GM23338 (cell line): ENCODE results near the gene IMP3. TPM values are rescaled to one million over a fixed set of nuclear protein-coding genes. Genes with fewer than 3 reads are reported as not detected.

Source experiments
- ATAC-seq: fragments of 200-7000 bp; cut with Tn5 transposase; 3 replicates; pipeline ENCODE4 v1.9.1; 2020
- DNase-seq: peaks from one replicate; pipeline ENCODE4 v3.0.0-alpha.2; 2015; ENCODE audit warnings: low spot score
- H2AFZ ChIP-seq: fragments of 200-600 bp; sonication (generic); 2 replicates; pipeline ENCODE4 v1.8.0; 2016; ENCODE audit warnings: antibody characterized with exemption, mild to moderate bottlenecking, moderate library complexity
- H3F3A ChIP-seq: fragments of 200-600 bp; sonication (generic); replicated peaks from 2 replicates; pipeline ENCODE4 v1.8.0; 2017; ENCODE audit warnings: antibody characterized with exemption, mixed run types, low read depth
- H3K27ac ChIP-seq: fragments of 200-600 bp; sonication (generic); 2 replicates; pipeline ENCODE4 v1.6.1; 2016; ENCODE audit warnings: low read depth
- H3K27me3 ChIP-seq: fragments of 200-600 bp; sonication (generic); 2 replicates; pipeline ENCODE4 v1.8.0; 2016; ENCODE audit warnings: mild to moderate bottlenecking, mixed run types, moderate library complexity; ENCODE audit not compliant: insufficient read depth
- H3K36me3 ChIP-seq: fragments of 200-600 bp; sonication (generic); 2 replicates; pipeline ENCODE4 v1.8.0; 2016; ENCODE audit warnings: mild to moderate bottlenecking; ENCODE audit not compliant: insufficient read depth
- H3K4me1 ChIP-seq: fragments of 200-600 bp; sonication (generic); 2 replicates; pipeline ENCODE4 v1.8.0; 2016; ENCODE audit warnings: mild to moderate bottlenecking, moderate library complexity; ENCODE audit not compliant: insufficient read depth
- H3K4me2 ChIP-seq: fragments of 200-600 bp; sonication (generic); 2 replicates; pipeline ENCODE4 v1.7.1; 2017; ENCODE audit warnings: mixed run types
- H3K4me3 ChIP-seq: fragments of 200-600 bp; sonication (generic); 2 replicates; pipeline ENCODE4 v1.6.1; 2016; ENCODE audit warnings: mixed run types
- H3K79me2 ChIP-seq: fragments of 200-600 bp; sonication (generic); replicated peaks from 2 replicates; pipeline ENCODE4 v1.8.0; 2017; ENCODE audit warnings: mild to moderate bottlenecking; ENCODE audit not compliant: insufficient read depth
- H3K9me2 ChIP-seq: fragments of 200-600 bp; sonication (generic); 2 replicates; pipeline ENCODE4 v1.8.0; 2017; ENCODE audit not compliant: insufficient read depth
- H4K20me1 ChIP-seq: fragments of 200-600 bp; sonication (generic); replicated peaks from 2 replicates; pipeline ENCODE4 v1.8.0; 2017; ENCODE audit warnings: mild to moderate bottlenecking; ENCODE audit not compliant: insufficient read depth
- H3K27ac Mint-ChIP-seq: 2 replicates; pipeline ENCODE4 v1.8.0; 2020; ENCODE audit warnings: inconsistent platforms, mild to moderate bottlenecking, moderate library complexity, mixed read lengths
- H3K27me3 Mint-ChIP-seq: 3 replicates; pipeline ENCODE4 v1.8.0; 2022; ENCODE audit warnings: low read depth, mild to moderate bottlenecking, moderate library complexity, mixed read lengths, inconsistent platforms; ENCODE audit not compliant: insufficient read depth, poor library complexity
- H3K36me3 Mint-ChIP-seq: 3 replicates; pipeline ENCODE4 v1.8.0; 2021; ENCODE audit warnings: low read depth, mild to moderate bottlenecking, inconsistent platforms, moderate library complexity, mixed read lengths
- H3K4me1 Mint-ChIP-seq: 3 replicates; pipeline ENCODE4 v1.8.0; 2020; ENCODE audit warnings: mild to moderate bottlenecking, inconsistent platforms, mixed read lengths
- H3K4me3 Mint-ChIP-seq: 3 replicates; pipeline ENCODE4 v1.8.0; 2021; ENCODE audit warnings: moderate library complexity, mild to moderate bottlenecking, inconsistent platforms, mixed read lengths
- H3K9me3 Mint-ChIP-seq: 3 replicates; pipeline ENCODE4 v1.8.0; 2020; ENCODE audit warnings: moderate library complexity, mild to moderate bottlenecking, inconsistent platforms, mixed read lengths
- ETS1 ChIP-seq: IDR thresholded peaks from 2 replicates; pipeline ENCODE4 v1.6.1; 2016; ENCODE audit warnings: antibody characterized with exemption
- EZH2phosphoT487 ChIP-seq: fragments of 200-600 bp; sonication (generic); IDR thresholded peaks from one replicate; pipeline ENCODE4 v1.8.1; 2018; ENCODE audit warnings: antibody characterized with exemption; ENCODE audit not compliant: unreplicated experiment
- JUNB ChIP-seq: IDR thresholded peaks from one replicate; pipeline ENCODE4 v1.6.1; 2016; ENCODE audit warnings: antibody characterized with exemption; ENCODE audit not compliant: unreplicated experiment
- NANOG ChIP-seq: IDR thresholded peaks from 2 replicates; pipeline ENCODE4 v1.6.1; 2016; ENCODE audit warnings: antibody characterized with exemption, borderline replicate concordance
- POLR2AphosphoS5 ChIP-seq: IDR thresholded peaks from 2 replicates; pipeline ENCODE4 v1.6.1; 2016; ENCODE audit warnings: antibody characterized with exemption, low read depth
- REST ChIP-seq: IDR thresholded peaks from one replicate; pipeline ENCODE4 v1.6.1; 2018; ENCODE audit warnings: antibody characterized with exemption; ENCODE audit not compliant: unreplicated experiment
- STAT1 ChIP-seq: IDR thresholded peaks from one replicate; pipeline ENCODE4 v1.6.1; 2016; ENCODE audit warnings: antibody characterized with exemption; ENCODE audit not compliant: unreplicated experiment
- ZNF114 ChIP-seq: fragments of 250-450 bp; sonication (Bioruptor Pico); IDR thresholded peaks from 2 replicates; pipeline ENCODE4 v1.5.0; 2020; ENCODE audit warnings: mild to moderate bottlenecking, moderate library complexity
- ZNF331 ChIP-seq: fragments of 250-450 bp; sonication (Bioruptor Pico); IDR thresholded peaks from 2 replicates; pipeline ENCODE4 v1.5.0; 2020; ENCODE audit warnings: low read depth, mild to moderate bottlenecking, moderate library complexity
- ZNF462 ChIP-seq: fragments of 250-450 bp; sonication (Bioruptor Pico); IDR thresholded peaks from 2 replicates; pipeline ENCODE4 v1.5.0; 2020; ENCODE audit warnings: mild to moderate bottlenecking, moderate library complexity
- polyA plus RNA-seq: library from polyadenylated mRNA; unstranded; fragments of >200 nt; fragmentation: Nextera tagmentation; extraction: Ambion mirVana; gene quantifications from 2 replicates; pipeline ENCODE4 v1.2.1, GENCODE V29; 2016
- total RNA-seq: library from RNA; depleted of rRNA; stranded (reverse); fragments of >200 nt; shearing (Covaris generic); gene quantifications from 2 replicates; pipeline ENCODE4 v1.2.3, GENCODE V29; 2014

IMP3 gene
- total and polyA plus RNA-seq, 2 experiments from 2014 or later, result 210 to 319 TPM

GRCh38 chr15:75649848-75650247 lies 9.8 kb upstream of the IMP3 start:
- Histone ChIP-seq H2AFZ (no peak overlapping the region), H3K4me3 (no peak overlapping the region; the same call in 1 of the 2 replicates), H3K36me3 (no peaks in the 10 kb centered on the region; the same call in 1 of the 2 replicates), H4K20me1 (peaks cover 12% of the 10 kb centered on the region; the same call in 1 of the 2 replicates), H3K79me2 (peaks cover 52% of the 10 kb centered on the region), H3K9me2 (no peaks in the 10 kb centered on the region), H3K27ac (no peak overlapping the region), H3F3A (peaks cover 29% of the 10 kb centered on the region), H3K27me3 (peaks cover 17% of the 10 kb centered on the region), H3K4me1 (peaks cover 27% of the 10 kb centered on the region), H3K4me2 (peak overlapping the region; percentile 99; the same call in 1 of the 2 replicates)
- H3K4me1 Mint-ChIP-seq, result peaks cover 59% of the 10 kb centered on the region
- H3K9me3 Mint-ChIP-seq, result no peaks in the 10 kb centered on the region
- ATAC-seq (no peak), DNase-seq (no peak)
- peak overlapping the region; percentile 96 for H3K4me3 Mint-ChIP-seq
- no peak for TF ChIP-seq ETS1
- H3K27me3 Mint-ChIP-seq, result peaks cover 42% of the 10 kb centered on the region
- no peak overlapping the region for H3K27ac Mint-ChIP-seq
- H3K36me3 Mint-ChIP-seq, result peaks cover 28% of the 10 kb centered on the region

- Histone ChIP-seq H3K4me3 (peak overlapping the region; percentile 96), H3K9me2 (no peaks in the 10 kb centered on the region), H3K27ac (no peak overlapping the region; the same call in 1 of the 2 replicates), H3F3A (peaks cover 29% of the 10 kb centered on the region), H4K20me1 (peaks cover 12% of the 10 kb centered on the region; the same call in 1 of the 2 replicates), H3K27me3 (peaks cover 17% of the 10 kb centered on the region), H3K36me3 (no peaks in the 10 kb centered on the region; the same call in 1 of the 2 replicates), H3K4me2 (peak overlapping the region; percentile 99), H2AFZ (no peak overlapping the region), H3K79me2 (peaks cover 48% of the 10 kb centered on the region), H3K4me1 (peaks cover 27% of the 10 kb centered on the region)
- peaks cover 28% of the 10 kb centered on the region for H3K36me3 Mint-ChIP-seq
- peaks cover 44% of the 10 kb centered on the region for H3K27me3 Mint-ChIP-seq
- H3K27ac Mint-ChIP-seq, result no peak overlapping the region
- no peaks in the 10 kb centered on the region for H3K9me3 Mint-ChIP-seq
- DNase-seq, result no peak
- peak overlapping the region; percentile 96 for H3K4me3 Mint-ChIP-seq
- peaks cover 62% of the 10 kb centered on the region for H3K4me1 Mint-ChIP-seq
- ATAC-seq, result no peak
- TF ChIP-seq REST, result no peak
- TF ChIP-seq JUNB, result no peak
- no peak for TF ChIP-seq EZH2phosphoT487
- TF ChIP-seq NANOG, result no peak
- TF ChIP-seq ZNF331 (CRISPR knock-in tag), result no peak
- TF ChIP-seq STAT1, result no peak
- TF ChIP-seq ZNF462 (CRISPR knock-in tag), result no peak
- no peak for TF ChIP-seq ZNF114 (CRISPR knock-in tag)
- TF ChIP-seq POLR2AphosphoS5, result no peak
Measured at GRCh38 chr15:75649045-75649761, 9.2 kb upstream of the IMP3 start.
